Neural cell (in vitro differentiated cells): ENCODE data around the gene C1QTNF3. TPM values are rescaled to one million over a fixed set of nuclear protein-coding genes. Genes with fewer than 3 reads are reported as not detected.
"Not testable (repeated sequence)": the region's sequence is repeated elsewhere in the genome, so short reads cannot be mapped to it uniquely, and the experiment has no call there.

Experiments
- H2AFZ ChIP-seq: fragments of 200-600, 300-800 bp; sonication (generic), shearing (Covaris generic); 2 replicates; pipeline ENCODE4 v1.6.0; 2014; ENCODE audit warnings: low read depth, mild to moderate bottlenecking, antibody characterized with exemption, low read length, moderate library complexity
- H3F3A ChIP-seq: fragments of 200-600 bp; shearing (Covaris generic); 2 replicates; pipeline ENCODE4 v1.6.1; 2016; ENCODE audit warnings: mild to moderate bottlenecking, moderate library complexity, mixed read lengths, antibody characterized with exemption, low read length; ENCODE audit not compliant: insufficient read depth, poor library complexity, severe bottlenecking
- H3K27ac ChIP-seq: fragments of 200-600, 300-800 bp; sonication (generic), shearing (Covaris generic); 2 replicates; pipeline ENCODE4 v1.5.1; 2014; ENCODE audit warnings: mild to moderate bottlenecking, low read length, moderate library complexity
- H3K27me3 ChIP-seq: fragments of 300-800, 200-600 bp; sonication (generic), shearing (Covaris generic); 2 replicates; pipeline ENCODE4 v1.6.0; 2014; ENCODE audit warnings: mild to moderate bottlenecking, low read depth, low read length, moderate library complexity; ENCODE audit not compliant: insufficient read depth
- H3K36me3 ChIP-seq: fragments of 300-800, 200-600 bp; sonication (generic), shearing (Covaris generic); 2 replicates; pipeline ENCODE4 v1.5.1; 2014; ENCODE audit warnings: mild to moderate bottlenecking, antibody characterized with exemption, low read length, moderate library complexity; ENCODE audit not compliant: insufficient read depth
- H3K4me2 ChIP-seq: fragments of 300-800, 200-600 bp; sonication (generic), shearing (Covaris generic); 2 replicates; pipeline ENCODE4 v1.6.0; 2014; ENCODE audit warnings: mild to moderate bottlenecking, low read length
- H3K4me3 ChIP-seq: fragments of 300-800, 200-600 bp; sonication (generic), shearing (Covaris generic); 2 replicates; pipeline ENCODE4 v1.5.1; 2014; ENCODE audit warnings: mild to moderate bottlenecking, low read length, moderate library complexity
- H3K79me2 ChIP-seq: fragments of 200-600 bp; shearing (Covaris generic); replicated peaks from 2 replicates; pipeline ENCODE4 v1.6.0; 2014; ENCODE audit warnings: mild to moderate bottlenecking, low read length, moderate library complexity; ENCODE audit not compliant: insufficient read depth
- H3K9ac ChIP-seq: fragments of 300-800, 200-600 bp; sonication (generic), shearing (Covaris generic); 2 replicates; pipeline ENCODE4 v1.6.1; 2016; ENCODE audit warnings: mild to moderate bottlenecking, low read length, mixed read lengths
- H3K9me2 ChIP-seq: fragments of 200-600 bp; shearing (Covaris generic); 2 replicates; pipeline ENCODE4 v1.6.1; 2016; ENCODE audit warnings: mild to moderate bottlenecking, low read length, mixed read lengths; ENCODE audit not compliant: insufficient read depth
- H3K9me3 ChIP-seq: fragments of 200-600, 300-800 bp; sonication (generic), shearing (Covaris generic); 2 replicates; pipeline ENCODE4 v1.6.1; 2016; ENCODE audit warnings: mild to moderate bottlenecking, mixed run types, low read length, moderate library complexity, mixed read lengths
- H4K20me1 ChIP-seq: fragments of 200-600 bp; shearing (Covaris generic); 2 replicates; pipeline ENCODE4 v1.6.1; 2016; ENCODE audit warnings: mild to moderate bottlenecking, mixed run types; ENCODE audit not compliant: insufficient read depth
- EP300 ChIP-seq: fragments of 450-650 bp; conservative IDR thresholded peaks from 2 replicates; pipeline ENCODE4 v1.6.1; 2014; ENCODE audit warnings: antibody characterized with exemption, mild to moderate bottlenecking, moderate library complexity; ENCODE audit not compliant: poor library complexity, severe bottlenecking
- POLR2AphosphoS5 ChIP-seq: IDR thresholded peaks from 2 replicates; pipeline ENCODE4 v1.6.1; 2012
- RAD21 ChIP-seq: fragments of 450-650 bp; conservative IDR thresholded peaks from 2 replicates; pipeline ENCODE4 v1.6.1; 2014; ENCODE audit warnings: antibody characterized with exemption, mild to moderate bottlenecking, moderate library complexity
- SMC3 ChIP-seq: fragments of 450-650 bp; conservative IDR thresholded peaks from 2 replicates; pipeline ENCODE4 v1.6.1; 2014; ENCODE audit warnings: antibody characterized with exemption, mild to moderate bottlenecking, moderate library complexity; ENCODE audit not compliant: poor library complexity
- polyA minus RNA-seq: library from RNA; depleted of rRNA, polyadenylated mRNA; stranded (reverse); fragments of >200 nt; gene quantifications from 2 replicates; pipeline ENCODE4 v1.2.3, GENCODE V29; 2014
- polyA plus RNA-seq: library from polyadenylated mRNA; depleted of rRNA; stranded (reverse); fragments of >200 nt; gene quantifications from 2 replicates; pipeline ENCODE4 v1.2.3, GENCODE V29; 2014

C1QTNF3 gene
- polyA plus RNA-seq (32.0 and 33.1 TPM in 2 replicates), polyA minus RNA-seq (15.8 and 27.0 TPM in 2 replicates)

GRCh38 chr5:34043099-34043876 is at the start of gene C1QTNF3:
TSS of gene C1QTNF3 (minus strand) at chr5:34043213. CDS start at chr5:34043125, 88 bp downstream.
- no peaks in the 10 kb centered on the region for H3F3A ChIP-seq
- H3K9ac ChIP-seq, result no peak within 1 kb of the TSS
- H4K20me1 ChIP-seq, result no peaks in the 10 kb centered on the region
- H3K9me3 ChIP-seq, result no peaks in the 10 kb centered on the region
- no peak within 1 kb of the TSS for H3K4me3 ChIP-seq
- H2AFZ ChIP-seq, result no peak within 1 kb of the TSS
- no peaks in the 10 kb centered on the region for H3K79me2 ChIP-seq
- no peaks in the 10 kb centered on the region for H3K36me3 ChIP-seq
- no peak for TF ChIP-seq SMC3
- no peak for TF ChIP-seq EP300
- TF ChIP-seq RAD21, result no peak
- peak; percentile 9 for TF ChIP-seq POLR2AphosphoS5
- no peak within 1 kb of the TSS for H3K4me2 ChIP-seq
- H3K27me3 ChIP-seq, result no peaks in the 10 kb centered on the region
- no peak within 1 kb of the TSS for H3K27ac ChIP-seq
- H3K9me2 ChIP-seq, result no peaks in the 10 kb centered on the region

GRCh38 chr5:34091039-34091438 is 48.0 kb upstream of the C1QTNF3 start:
- H3F3A ChIP-seq, H3K9me2 ChIP-seq, H3K27ac ChIP-seq, H3K9me3 ChIP-seq, H2AFZ ChIP-seq, H3K27me3 ChIP-seq, H3K79me2 ChIP-seq, H4K20me1 ChIP-seq, H3K9ac ChIP-seq, H3K4me2 ChIP-seq, H3K36me3 ChIP-seq, H3K4me3 ChIP-seq: not testable (repeated sequence)

GRCh38 chr5:34089802-34090201 is 46.8 kb upstream of the C1QTNF3 start:
- not testable (repeated sequence) for H3K9me3 ChIP-seq, H3K9me2 ChIP-seq, H2AFZ ChIP-seq, H3K27ac ChIP-seq, H3K4me3 ChIP-seq, H3K36me3 ChIP-seq, H3K79me2 ChIP-seq, H4K20me1 ChIP-seq, H3F3A ChIP-seq, H3K9ac ChIP-seq, H3K4me2 ChIP-seq, H3K27me3 ChIP-seq

GRCh38 chr5:34087728-34088127 is 44.7 kb upstream of the C1QTNF3 start:
- H3K9ac ChIP-seq, H2AFZ ChIP-seq, H3K4me3 ChIP-seq, H3K27ac ChIP-seq, H3K9me3 ChIP-seq, H3K4me2 ChIP-seq, H4K20me1 ChIP-seq, H3K27me3 ChIP-seq, H3K79me2 ChIP-seq, H3F3A ChIP-seq, H3K9me2 ChIP-seq, H3K36me3 ChIP-seq: not testable (repeated sequence)

GRCh38 chr5:34083898-34084297 is 40.9 kb upstream of the C1QTNF3 start:
- not testable (repeated sequence) for H3F3A ChIP-seq, H3K27ac ChIP-seq, H3K9me3 ChIP-seq, H3K4me2 ChIP-seq, H4K20me1 ChIP-seq, H3K79me2 ChIP-seq, H2AFZ ChIP-seq, H3K9ac ChIP-seq, H3K4me3 ChIP-seq, H3K27me3 ChIP-seq, H3K36me3 ChIP-seq, H3K9me2 ChIP-seq

- H3K9me3 ChIP-seq, H3K79me2 ChIP-seq, H4K20me1 ChIP-seq, H3F3A ChIP-seq, H2AFZ ChIP-seq, H3K27ac ChIP-seq, H3K27me3 ChIP-seq, H3K36me3 ChIP-seq, H3K9ac ChIP-seq, H3K4me2 ChIP-seq, H3K9me2 ChIP-seq, H3K4me3 ChIP-seq: not testable (repeated sequence)
Observed at GRCh38 chr5:34079505-34079904, 36.5 kb upstream of the C1QTNF3 start.

- H4K20me1 ChIP-seq, H3K36me3 ChIP-seq: not testable (repeated sequence)
Observed at GRCh38 chr5:34077636-34078035, 34.6 kb upstream of the C1QTNF3 start.

More at GRCh38 chr5:34077636-34078035, 34.6 kb upstream of the C1QTNF3 start:
- not testable (repeated sequence) for H2AFZ ChIP-seq, H3F3A ChIP-seq, H3K9me2 ChIP-seq, H3K27ac ChIP-seq, H3K4me2 ChIP-seq, H3K9ac ChIP-seq, H3K27me3 ChIP-seq, H3K79me2 ChIP-seq, H3K4me3 ChIP-seq, H3K9me3 ChIP-seq
